ENCODE measurements around the gene RIPPLY3.
"Not testable (repeated sequence)": the region's sequence is repeated elsewhere in the genome, so short reads cannot be mapped to it uniquely, and the experiment has no call there.

Gene RIPPLY3

DNA sequence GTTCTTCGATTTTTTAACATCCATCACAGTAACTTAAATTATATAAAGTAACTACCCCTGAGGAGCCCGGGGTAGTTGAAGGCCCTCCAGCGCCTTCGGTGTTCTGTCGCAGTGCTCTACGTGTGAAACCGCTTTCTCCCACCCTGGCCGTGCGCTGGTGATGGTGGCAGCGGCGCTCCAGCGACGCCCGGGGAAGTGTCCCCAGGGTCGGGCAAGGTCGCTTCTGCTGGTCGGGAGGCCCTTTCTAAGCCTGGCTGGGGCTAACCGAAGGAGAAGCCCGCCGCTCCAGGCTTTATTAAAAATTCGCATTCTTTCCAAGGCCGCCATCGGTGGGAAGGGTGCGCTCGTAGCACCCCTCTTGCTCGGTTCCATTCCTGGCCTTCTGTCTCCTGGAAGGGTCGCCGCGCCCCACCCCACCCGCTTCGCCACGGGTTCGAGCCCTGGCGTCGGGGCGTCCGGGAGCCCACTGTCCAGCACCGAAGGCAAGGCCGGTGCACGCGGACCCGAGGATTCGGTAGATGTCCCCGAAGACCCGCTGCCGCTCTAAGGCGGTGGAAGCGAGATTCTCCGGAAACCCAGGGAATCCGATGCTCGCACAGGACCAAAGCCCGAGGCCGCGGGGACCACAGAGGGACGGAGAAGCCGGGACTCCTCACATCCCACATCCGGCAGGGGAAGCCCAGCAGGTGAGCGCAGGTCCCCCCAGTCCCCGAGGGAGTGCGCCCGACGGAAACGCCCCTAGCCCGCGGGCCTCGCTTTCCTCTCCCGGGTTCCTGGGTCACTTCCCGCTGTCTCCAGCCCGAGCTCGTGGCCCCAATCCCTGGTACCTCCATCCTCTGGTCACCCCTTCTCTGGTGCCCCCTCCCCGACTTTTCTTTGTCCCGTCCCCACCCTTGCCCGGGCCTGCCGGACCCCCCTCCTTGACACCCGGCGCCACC is 685 bp upstream of the RIPPLY3 start:
- peak overlapping the region; percentile 45 for H3K4me3 ChIP-seq (ENCODE audit: low read depth, low read length)

GRCh38 chr21:37008724-37009123 is 2.2 kb downstream of the RIPPLY3 start:
- no peak for DNase-seq (ENCODE audit: low read depth)
- no peak overlapping the region for H3K4me3 ChIP-seq (ENCODE audit: low read depth, low read length)

More for the DNA sequence above, 685 bp upstream of the RIPPLY3 start:
- DNase-seq (ENCODE audit: low read depth) = no peak

GRCh38 chr21:37009740-37010341 is 3.3 kb downstream of the RIPPLY3 start:
- H3K4me3 ChIP-seq (ENCODE audit: low read depth, low read length) = peak overlapping the region; percentile 40
- DNase-seq (ENCODE audit: low read depth) = peak; percentile 49

- no peak for DNase-seq (ENCODE audit: low read depth)
These were observed 11.6 kb downstream of the RIPPLY3 start for GRCh38 chr21:37017951-37018679.

GRCh38 chr21:37026499-37026898 is 20.0 kb downstream of the RIPPLY3 start:
- DNase-seq (ENCODE audit: low read depth) = no peak
- H3K4me3 ChIP-seq (ENCODE audit: low read depth, low read length) = no peak overlapping the region

More at GRCh38 chr21:37017951-37018679, 11.6 kb downstream of the RIPPLY3 start:
- no peak overlapping the region for H3K4me3 ChIP-seq (ENCODE audit: low read depth, low read length)

DNA sequence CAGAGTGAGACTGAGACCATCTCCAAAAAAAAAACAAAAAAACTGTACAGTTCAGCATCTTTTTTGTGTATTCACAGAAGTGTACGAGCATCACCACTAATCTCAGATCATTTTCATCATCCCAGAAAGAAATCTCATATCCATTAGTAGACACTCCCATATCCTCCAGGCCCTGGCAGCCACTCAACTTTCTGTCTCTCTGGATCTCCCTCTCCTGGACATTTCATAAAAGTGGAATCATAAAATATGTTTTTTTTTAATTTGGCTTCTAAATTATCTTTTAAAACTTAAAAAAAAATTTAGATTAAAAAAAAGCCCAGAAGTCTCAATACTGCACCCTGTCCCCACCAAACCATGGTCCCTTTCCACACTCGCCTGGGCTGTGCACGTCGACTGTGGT is 22.1 kb downstream of the RIPPLY3 start:
- H3K4me3 ChIP-seq (ENCODE audit: low read depth, low read length) = no peak overlapping the region
- no peak for DNase-seq (ENCODE audit: low read depth)

GRCh38 chr21:37030864-37031263 is 24.4 kb downstream of the RIPPLY3 start:
- DNase-seq (ENCODE audit: low read depth) = no peak
- no peak overlapping the region for H3K4me3 ChIP-seq (ENCODE audit: low read depth, low read length)

DNA sequence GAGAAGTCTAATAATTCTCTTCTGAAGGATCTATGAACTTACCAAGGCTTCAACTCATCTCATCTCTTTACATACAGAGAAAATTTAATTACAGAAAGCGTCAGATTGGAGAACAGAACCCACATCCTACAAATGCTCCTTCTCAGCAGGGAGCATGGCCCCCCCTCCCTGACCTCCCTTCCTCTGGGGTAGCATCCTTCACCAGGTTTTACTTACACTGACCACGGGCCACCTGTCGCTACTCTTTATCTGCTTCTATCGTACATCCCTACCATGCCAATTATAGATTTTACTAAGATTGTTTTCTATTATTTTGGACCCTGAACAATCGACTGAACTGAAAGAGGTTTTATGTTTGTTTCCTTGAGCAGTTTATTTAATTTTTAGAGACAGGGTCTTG is 25.8 kb downstream of the RIPPLY3 start:
- DNase-seq (ENCODE audit: low read depth) = no peak
- no peak overlapping the region for H3K4me3 ChIP-seq (ENCODE audit: low read depth, low read length)

DNA sequence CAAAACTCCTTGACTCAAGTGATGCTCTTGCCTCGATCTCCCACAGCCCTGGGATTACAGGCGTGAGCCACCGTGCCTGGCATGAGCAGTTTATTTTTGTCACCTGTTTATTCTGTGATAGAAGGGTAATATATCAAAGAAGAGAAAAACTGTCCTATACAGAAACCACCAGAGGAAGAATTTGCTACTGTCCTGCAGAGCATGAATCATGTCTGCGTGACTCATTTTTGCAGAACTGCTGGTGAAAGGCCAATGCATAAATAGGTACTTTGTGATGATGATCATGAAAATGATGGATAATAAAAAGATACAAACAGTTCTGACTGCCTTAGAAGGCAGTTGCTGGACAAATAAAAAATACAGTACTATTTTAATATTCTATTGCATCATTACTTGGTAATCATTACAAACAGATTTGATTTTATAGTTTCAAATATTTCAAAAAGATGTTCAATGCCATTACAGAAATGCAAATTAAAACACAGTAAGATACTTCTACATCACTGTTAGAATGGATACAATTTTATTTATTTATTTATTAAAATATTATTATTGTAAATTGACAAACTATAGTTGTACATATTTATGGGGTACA is 26.5 kb downstream of the RIPPLY3 start:
- no peak overlapping the region for H3K4me3 ChIP-seq (ENCODE audit: low read depth, low read length)
- peak; percentile 45 for DNase-seq (ENCODE audit: low read depth)

- not testable (repeated sequence) for H3K4me3 ChIP-seq (ENCODE audit: low read depth, low read length); DNase-seq (ENCODE audit: low read depth)
These were observed 27.9 kb downstream of the RIPPLY3 start for GRCh38 chr21:37034394-37034793.

- DNase-seq (ENCODE audit: low read depth) = no peak
These were observed 29.7 kb downstream of the RIPPLY3 start for GRCh38 chr21:37036177-37036576.

DNA sequence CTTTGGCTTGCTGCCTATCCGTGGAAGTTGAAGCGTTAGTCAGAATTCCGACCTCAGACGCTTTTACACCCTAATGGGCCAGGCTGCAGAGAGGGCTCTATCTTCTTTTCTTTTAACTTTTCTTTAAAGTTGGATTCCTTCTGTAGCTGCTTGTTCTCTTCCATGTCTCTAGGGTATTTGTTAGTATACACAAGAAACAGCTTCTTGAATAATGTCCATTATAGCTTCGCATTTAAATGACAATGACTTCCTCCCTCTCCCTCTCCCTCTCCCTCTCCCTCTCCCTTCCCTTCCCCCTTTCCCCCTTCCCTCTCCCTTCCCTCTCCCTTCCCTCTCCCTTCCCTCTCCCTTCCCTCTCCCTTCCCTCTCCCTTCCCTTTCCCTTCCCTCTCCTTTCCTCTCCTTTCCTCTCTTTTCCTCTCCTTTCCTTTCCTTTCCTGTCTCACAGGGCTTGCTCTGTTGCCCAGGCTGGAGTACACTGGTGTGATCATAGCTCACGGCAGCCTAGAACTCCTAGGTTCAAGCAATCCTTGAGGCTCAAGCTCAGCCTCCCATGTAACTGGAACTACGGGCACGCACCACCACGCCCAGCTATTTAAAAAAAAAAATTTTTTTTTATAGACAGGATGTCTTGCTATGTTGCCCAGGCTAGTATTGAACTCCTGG is 33.0 kb downstream of the RIPPLY3 start:
- DNase-seq (ENCODE audit: low read depth) = no peak
- no peak overlapping the region for H3K4me3 ChIP-seq (ENCODE audit: low read depth, low read length)

More at GRCh38 chr21:37036177-37036576, 29.7 kb downstream of the RIPPLY3 start:
- H3K4me3 ChIP-seq (ENCODE audit: low read depth, low read length) = no peak overlapping the region

DNA sequence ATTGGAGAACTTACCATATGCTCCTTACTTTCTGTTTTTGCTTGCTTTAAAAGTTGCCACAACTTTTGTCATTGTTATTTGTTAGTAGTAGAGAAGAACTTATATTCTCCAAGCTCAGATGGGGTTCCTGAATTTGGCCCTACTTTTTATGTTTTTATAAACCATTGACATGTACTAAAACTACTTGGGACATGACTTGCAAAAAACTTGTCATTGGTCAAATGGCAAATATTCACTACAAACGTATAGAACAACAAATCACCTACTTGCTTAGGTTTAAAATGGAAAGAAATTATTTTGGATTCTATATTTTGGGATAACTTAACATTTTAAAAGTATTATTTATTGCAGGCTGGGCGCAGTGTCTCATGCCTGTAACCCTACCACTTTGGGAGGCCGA is 33.7 kb downstream of the RIPPLY3 start:
- no peak overlapping the region for H3K4me3 ChIP-seq (ENCODE audit: low read depth, low read length)
- no peak for DNase-seq (ENCODE audit: low read depth)

GRCh38 chr21:37041706-37042271 is 35.3 kb downstream of the RIPPLY3 start:
- no peak overlapping the region for H3K4me3 ChIP-seq (ENCODE audit: low read depth, low read length)
- DNase-seq (ENCODE audit: low read depth) = no peak

DNA sequence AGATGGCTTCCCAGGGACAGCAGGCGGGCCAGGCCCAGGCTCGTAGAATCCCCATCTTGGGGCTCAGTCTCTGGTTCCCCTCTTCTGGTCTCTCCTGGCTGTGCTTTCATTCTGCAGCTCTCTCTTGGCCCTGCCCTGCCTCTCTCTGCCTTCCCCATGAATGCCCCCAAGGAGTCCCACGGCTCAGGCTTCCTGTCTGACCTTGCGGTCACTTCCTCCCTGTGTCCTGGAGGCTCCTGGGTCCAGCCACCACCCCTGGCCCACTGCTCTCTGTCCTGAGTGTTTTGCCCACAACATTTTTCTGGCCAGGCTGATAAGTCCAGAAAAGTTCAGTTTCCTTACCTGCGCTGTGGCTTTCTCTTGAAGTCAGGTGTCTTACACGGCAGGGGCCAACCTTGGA is 37.3 kb downstream of the RIPPLY3 start:
- DNase-seq (ENCODE audit: low read depth) = no peak
- H3K4me3 ChIP-seq (ENCODE audit: low read depth, low read length) = no peak overlapping the region

GRCh38 chr21:37044643-37045042 is 38.1 kb downstream of the RIPPLY3 start:
- no peak overlapping the region for H3K4me3 ChIP-seq (ENCODE audit: low read depth, low read length)
- DNase-seq (ENCODE audit: low read depth) = no peak

DNA sequence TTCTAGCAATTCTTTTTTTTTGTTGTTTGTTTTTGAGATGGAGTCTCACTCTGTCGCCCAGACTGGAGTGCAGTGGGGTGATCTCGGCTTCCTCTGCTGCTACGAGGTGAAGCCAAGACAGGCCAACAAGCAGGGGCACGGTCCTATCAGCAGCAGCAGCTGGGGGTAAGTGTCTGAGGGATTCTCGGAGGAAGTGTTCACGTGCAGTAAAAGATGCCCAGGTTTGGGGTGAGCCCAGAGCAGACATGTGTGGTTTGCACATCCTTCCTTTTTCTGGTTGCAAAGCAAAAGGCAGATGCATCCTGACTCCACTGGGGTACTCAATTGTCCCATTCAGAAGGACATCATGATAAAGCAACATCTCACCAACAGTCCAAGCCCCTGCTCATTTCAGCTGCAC is 38.6 kb downstream of the RIPPLY3 start:
- no peak overlapping the region for H3K4me3 ChIP-seq (ENCODE audit: low read depth, low read length)
- no peak for DNase-seq (ENCODE audit: low read depth)

GRCh38 chr21:37045556-37045955 is 39.1 kb downstream of the RIPPLY3 start:
- no peak overlapping the region for H3K4me3 ChIP-seq (ENCODE audit: low read depth, low read length)
- DNase-seq (ENCODE audit: low read depth) = no peak

DNA sequence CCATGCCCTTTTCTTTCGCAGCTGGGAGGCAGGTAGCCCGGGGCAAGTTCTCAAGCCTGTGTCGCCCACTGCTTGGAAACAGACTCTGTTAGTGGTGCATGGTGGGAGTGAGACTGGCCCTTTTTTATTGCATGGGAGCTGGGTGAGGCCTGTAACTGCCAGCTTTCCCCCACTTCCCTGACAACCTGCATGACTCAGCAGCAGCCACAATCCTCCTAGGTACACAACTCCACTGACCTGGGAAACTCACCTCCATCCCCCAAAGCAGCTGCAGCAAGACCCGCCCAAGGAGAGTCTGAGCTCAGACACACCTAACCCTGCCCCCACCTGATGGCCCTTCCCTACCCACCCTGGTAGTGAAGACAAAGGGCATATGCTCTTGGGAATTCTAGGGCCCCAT is 40.6 kb downstream of the RIPPLY3 start:
- H3K4me3 ChIP-seq (ENCODE audit: low read depth, low read length) = no peak overlapping the region
- DNase-seq (ENCODE audit: low read depth) = no peak

Data from skeletal muscle cell (primary cell).